Superior temporal gyrus (tissue), 1 donor: ENCODE results near the gene PTF1A.

Experiments used
- DNase-seq: peaks from one replicate; pipeline ENCODE4 v3.0.0-alpha.2; 2016; ENCODE audit errors: extremely low spot score

PTF1A gene, protein sequence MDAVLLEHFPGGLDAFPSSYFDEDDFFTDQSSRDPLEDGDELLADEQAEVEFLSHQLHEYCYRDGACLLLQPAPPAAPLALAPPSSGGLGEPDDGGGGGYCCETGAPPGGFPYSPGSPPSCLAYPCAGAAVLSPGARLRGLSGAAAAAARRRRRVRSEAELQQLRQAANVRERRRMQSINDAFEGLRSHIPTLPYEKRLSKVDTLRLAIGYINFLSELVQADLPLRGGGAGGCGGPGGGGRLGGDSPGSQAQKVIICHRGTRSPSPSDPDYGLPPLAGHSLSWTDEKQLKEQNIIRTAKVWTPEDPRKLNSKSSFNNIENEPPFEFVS

DNA sequence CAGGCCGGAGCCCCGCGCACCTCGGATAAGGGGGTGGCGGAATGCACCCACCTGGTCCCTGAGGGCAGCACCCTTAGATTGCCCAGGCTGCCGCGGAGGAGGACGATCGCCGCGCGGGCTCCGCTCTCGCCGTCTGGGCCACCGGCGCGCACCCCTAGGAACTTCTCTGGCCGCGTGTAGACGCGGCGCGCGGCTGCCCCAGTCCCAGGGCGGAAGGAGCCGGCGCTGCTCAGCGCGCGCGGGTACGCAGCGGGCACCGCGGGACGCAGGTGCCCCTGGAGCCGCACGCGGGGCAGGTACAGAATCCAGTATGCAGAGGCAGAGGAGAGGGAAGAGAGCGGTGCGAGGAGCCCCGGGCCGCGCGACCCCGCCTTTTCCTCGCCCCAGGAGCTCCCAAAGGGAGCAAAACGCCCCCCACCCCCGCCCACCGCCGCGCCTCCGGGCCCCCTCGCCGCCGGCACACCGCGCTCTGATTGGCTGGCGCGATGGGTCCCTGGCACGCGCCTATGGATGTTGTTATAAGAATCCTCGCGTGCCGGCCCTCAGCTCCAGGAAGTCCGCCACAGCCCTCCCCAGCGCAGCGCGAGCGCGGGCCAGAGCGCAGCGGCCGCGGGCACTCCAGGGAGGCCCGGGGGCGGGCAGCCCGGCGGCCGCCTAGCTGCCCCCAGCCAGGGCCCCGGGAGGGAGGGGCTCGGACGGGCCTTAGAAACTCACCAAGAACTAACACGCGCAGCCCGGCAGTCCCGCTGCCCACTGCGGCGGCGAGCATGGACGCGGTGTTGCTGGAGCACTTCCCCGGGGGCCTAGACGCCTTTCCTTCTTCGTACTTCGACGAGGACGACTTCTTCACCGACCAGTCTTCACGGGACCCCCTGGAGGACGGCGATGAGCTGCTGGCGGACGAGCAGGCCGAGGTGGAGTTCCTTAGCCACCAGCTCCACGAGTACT, at the start of gene PTF1A:
Gene PTF1A (plus strand): TSS at position 549 of the 948 bp plus-strand sequence. CDS start 219 bp downstream, at position 768.
- no peak for DNase-seq

DNA sequence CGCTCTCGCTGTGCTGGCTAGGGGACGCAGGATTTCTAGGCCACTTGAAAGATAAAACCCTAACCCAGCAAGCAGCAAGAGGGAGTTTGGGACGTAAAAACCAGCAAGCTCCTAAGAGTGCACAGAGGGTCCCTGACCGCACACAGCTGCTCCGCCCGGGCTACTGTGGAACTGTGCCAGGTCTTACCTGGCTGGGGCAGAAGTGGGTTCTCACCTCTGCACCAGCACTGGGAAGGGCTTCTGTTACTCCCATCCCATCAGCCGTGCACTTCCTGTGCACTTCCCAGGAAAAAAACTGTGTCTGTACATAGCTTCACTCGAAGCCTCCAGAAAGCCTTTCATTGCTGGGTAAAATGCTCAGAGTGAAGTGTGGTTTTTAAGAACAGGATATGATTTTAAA, 45.9 kb upstream of the PTF1A start:
- no peak for DNase-seq

DNA sequence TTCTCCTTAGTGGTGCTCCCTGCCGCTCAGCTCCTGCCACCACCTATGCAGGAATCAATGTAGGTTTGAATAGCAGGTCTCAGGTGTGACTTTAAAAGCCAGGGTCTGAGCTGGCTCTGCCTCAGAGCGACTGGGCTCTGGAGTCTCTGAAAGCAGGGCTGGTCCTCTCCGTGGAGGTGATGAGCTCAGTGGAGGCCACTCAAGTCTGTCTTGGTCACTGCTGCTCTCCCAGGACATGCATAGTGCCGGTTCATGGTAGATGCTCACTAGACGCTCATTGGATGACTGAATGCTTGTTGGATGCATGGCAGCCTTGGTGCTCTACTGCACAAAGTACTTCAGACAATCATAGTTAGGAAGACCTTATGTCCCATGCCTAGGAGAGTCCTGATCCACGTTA, 45.1 kb upstream of the PTF1A start:
- DNase-seq: no peak

DNA sequence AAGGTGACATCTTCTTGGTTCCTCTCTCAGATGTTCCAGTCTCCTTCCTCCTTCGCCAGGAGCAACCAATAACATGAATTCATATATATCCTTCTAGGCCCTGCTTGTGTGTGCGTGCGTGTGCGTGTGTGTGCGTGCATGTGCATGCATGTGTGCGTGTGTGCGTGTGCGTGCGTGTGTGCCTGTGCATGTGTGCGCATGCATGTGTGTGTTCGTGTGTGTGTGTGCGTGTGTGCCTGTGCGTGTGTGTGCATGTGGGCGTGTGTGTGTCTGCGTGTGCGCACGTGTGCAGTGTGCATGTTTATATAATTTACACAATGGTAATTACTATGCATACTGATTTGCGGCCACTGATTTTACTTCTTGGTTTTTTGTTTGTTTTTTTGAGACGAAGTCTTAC, 43.9 kb upstream of the PTF1A start:
- no peak for DNase-seq

DNA sequence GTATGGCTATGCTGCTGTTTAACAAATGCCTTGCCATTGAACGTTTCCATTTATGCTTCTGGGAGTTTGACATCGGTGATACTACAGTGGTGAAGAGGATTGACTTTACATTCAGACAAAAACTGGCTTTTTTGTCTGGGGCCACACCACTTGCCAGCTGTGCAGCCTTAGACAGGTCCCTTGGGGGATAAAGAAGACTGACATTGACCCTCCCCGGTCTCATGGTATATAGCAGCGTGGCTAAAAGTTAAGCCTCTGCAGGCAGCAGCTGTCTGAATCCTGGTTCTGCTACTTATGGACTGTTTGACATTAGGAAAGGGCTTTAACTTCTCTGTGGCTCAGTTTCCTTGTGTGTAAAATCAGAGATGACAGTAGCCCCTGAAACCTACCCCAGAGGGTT, 42.0 kb upstream of the PTF1A start:
- DNase-seq: no peak

DNA sequence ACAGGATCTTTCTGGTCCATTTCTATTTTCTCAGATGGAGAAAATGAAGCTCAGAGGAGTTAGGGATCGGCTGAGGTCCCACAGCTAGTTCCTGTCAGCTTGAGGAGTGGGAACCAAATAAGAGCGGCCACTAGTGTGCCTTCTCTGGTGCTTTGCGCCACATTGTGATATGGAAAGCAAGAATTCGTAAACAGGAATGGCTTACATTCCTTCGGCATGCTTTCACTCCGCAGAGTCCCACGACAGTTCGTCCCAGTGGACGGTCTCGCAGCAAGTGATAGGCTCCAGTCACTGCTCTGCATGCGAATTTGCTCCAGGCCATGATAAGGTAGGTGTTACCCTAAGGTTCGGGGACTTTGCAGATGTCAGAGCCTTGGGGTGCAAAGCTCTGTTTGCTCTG, 41.5 kb upstream of the PTF1A start:
- no peak for DNase-seq

DNA sequence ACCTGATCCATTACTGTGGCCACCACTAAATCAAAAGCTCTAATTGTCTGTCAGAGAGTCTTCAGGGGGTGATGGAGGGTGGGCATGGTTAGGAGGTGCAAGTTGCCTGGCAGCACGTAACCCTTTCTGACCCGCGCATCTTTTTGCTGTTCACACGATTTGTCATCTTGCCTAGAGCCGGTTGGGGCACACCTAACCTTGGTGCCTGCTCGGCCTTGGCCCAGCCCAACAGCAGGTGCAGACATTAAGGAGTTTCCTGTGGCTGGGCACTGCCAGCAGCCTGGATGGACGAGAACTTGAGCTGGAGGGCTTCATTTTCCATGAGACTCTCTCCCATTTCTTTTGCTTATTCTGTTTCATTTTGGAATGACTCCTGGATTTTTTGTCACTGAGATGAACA, 41.0 kb upstream of the PTF1A start:
- no peak for DNase-seq

DNA sequence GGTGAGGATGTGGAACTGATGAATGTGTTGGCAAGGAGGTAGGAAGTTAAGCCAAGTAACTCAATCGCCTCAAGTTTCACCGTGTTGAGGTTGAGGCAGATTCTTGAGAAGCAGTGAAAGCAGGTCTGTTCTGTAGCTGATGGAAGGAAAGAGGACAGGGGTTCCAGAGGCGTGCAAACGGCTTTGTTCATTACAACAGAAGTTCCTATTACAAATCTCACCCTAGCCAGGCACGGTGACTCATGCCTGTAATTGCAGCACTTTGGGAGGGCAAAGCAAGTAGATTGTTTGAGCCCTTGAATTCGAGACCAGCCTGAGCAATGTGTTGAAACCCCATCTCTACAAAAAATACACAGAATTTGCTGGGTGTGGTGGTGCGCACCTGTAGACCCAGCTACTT, 36.9 kb upstream of the PTF1A start:
- DNase-seq: no peak

DNA sequence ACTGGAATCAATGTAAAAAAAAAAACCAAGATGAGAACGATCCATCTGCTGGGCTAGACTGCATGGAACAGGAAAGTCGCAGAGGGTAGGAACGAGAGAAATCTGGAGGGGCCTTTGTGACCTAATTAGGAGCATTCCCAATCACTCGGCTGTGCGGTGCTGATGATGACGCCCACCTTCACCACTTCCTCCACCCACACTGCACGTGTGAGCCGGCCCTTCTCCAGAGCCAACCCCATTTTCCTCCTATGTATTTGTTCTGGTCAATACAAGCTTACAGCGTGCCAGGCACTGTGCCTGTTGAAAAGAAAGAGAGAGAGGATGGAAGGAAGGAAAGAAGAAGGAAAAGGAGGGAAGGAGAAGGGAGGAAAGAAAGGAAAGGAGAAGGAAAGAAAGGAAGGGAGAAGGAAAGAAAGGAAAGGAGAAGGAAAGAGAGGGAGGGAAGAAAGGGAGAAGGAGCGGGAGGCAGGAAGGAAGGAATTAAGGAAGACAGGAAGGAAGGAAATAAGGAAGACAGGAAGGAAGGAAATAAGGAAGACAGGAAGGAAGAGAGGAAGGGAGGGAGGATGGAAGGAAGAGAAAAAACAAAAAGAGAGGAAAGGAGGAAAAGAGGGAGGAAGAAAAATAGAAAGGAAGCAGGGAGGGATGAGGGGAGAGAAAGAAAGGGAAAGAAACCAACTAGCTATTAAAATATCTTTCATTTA, 35.5 kb upstream of the PTF1A start:
- DNase-seq: no peak

DNA sequence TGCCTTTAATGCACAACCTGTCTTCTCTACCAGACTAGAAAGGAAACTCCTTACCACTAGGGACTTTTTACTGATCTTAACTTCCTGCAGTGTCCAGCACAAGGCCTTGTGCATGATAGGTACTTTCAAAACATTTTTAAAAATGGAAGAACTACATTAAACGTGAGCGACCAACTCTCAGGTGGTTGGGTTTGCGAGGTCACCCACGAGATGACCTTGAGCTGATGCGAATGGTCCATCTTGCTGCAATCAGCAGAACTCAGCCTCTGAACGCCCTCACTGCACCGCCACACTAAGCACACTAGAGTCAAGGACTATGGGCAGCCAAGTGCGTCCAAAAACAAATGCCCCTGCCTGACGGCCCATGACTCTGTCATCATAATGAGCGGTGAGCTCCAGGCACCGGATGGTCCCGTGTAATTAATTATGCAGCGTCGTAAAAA, 34.9 kb upstream of the PTF1A start:
- DNase-seq: no peak

DNA sequence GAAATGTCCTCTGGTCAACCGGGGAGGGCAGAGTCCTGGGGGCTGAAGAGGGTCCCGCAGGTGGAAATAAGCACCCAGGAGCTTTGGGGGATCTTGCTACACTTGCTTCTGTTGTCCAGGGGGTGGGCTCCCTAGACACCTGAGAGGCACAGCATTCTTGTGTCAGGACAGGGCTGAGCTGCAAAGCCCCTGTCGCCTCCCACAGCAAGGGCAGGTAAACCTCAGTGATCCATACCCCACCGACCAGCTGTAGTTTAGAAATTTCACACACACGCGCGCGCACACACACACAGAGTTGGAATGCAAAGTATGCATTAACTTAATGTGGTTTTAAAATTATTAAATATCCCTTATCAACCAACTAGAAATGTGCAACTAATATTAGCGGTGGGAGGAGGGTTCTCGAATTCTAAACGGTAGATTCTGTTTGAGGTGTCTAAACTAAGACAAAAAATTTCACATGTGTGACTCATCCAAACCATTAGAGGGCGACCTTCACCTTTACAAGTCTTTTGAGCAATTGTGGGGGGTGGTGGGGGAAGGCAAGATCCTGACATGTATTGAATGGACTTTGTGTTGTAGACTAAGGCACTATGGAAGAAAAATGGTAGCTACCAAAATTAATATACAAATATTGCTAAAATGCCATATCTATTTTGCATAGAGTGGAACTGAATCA, 34.3 kb upstream of the PTF1A start:
- DNase-seq: peak; percentile 71

DNA sequence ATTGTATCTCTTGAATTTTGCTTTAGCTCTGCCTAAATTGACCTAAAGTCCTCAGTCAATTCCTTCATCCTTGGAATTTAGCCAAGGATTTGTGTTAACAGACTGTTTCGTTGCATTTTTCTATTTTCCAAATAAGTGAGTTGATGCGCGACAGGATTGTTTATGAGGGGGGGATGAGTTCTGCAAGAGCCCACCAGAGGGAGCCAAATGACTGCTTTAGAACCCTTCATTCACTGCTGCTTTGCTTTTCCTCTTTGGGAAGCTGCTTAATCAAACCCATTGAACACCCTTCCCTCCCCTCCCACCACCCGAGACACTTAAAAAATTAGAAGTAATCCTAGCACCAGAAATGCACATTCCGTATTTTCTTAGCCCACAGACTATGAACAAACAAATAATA, 33.7 kb upstream of the PTF1A start:
- DNase-seq: peak; percentile 91

DNA sequence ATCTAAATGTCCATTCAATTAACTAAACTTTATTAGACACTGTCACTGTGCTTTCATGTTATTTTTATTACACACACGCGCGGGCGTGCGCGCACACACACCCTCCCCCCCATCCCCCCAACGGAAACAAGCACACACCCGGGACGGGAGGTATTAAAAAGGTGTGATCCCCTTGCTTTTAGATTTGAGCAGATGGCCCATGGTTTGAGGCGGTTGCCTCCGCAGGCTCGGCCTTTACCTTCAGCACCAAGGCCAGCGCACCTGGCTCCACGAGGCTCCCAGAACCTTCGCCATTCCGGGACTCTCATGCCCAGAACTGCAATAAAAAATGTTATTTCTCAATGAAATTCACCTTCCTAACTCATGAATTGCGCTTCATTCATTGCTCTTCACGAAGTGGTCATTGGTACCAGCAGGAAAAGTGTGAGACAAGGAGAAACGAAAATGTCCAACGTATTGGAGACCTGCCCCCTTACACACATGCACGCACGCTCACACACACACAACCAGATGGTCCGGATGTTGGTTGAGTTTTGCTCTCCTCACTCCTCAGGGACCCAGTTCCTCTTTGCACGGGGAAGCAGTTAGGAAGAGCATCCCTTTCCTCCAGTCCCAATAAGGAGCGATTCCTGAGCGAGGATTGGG, 20.8 kb upstream of the PTF1A start:
- no peak for DNase-seq

DNA sequence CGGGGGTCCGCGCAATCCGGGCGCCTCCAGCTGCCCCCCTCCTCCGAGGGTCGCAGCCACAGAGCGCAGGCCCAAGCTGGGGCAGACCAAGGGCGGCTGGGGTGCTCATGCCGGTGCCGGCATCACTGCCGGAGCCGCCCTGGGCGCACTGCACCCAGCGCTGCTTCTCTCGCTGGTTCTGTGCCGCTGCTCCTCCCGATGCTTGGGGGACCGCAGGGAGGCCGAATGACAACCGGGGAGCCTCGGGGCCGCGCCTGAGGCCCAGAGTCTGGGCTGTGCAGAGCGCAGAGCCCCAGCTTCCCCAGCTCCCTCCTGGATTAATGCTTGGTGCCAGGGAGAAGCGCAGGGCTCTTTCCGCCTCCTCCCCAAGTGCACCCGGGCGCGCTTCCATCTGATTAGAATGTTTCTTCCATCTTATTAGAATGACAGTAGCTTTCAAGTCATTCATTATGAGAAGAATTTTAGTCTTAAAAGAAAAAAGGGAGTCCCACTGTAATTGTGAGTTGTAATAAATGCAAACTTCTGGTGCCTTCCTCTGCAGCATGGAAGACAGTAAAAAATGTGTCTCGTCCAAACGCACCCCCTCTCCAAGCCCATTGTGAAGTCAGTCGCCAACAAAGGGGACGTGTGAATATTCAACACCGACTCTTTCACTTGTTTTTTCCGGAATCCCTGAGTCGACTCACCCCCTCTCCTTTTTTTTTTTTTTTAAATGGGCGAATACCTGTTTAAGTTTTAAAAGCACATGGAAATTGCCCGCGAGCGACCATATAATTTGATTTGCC, 19.5 kb upstream of the PTF1A start:
- peak; percentile 20 for DNase-seq

DNA sequence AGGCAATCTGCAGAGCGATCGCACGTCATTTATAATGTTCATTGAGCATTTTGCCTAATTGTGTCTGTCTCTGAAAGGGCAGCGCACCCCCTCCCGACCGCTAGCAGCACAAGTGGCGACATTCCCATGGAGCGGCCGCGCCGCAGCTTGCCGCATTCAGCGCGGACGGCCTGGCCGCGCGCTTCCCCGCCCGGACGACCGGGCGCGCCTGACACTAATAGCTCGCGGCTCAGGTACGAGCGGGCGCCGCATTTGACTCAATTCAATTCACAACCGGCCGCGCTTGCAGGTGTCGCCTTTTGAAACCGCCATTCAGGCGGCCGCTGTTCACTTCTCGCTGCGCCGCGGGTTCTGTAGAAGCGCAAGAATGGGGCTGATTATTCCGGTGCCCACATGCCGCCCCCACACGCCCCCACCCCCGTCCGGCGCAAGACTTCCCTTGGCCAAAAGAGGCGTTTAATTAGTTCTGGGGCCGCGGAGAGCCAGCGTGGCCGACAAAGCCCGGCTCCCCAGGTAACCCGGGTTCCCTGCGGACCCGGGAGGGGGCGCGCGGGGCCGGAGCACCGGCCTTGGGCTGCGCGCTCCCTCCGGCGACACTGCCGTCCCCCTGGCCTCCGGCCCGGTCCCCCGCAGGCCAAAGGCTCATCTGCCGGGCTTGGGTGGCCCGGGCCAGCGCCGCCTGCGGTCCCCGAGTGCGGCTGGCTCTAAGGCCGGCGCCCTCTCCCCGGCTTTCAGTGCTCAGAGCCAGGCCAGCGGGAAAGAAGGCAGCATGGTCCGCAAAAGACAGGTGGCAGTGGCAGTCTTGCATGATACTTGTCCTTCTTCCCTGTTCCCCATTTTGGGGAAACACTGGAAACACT, 18.7 kb upstream of the PTF1A start:
- peak; percentile 22 for DNase-seq

DNA sequence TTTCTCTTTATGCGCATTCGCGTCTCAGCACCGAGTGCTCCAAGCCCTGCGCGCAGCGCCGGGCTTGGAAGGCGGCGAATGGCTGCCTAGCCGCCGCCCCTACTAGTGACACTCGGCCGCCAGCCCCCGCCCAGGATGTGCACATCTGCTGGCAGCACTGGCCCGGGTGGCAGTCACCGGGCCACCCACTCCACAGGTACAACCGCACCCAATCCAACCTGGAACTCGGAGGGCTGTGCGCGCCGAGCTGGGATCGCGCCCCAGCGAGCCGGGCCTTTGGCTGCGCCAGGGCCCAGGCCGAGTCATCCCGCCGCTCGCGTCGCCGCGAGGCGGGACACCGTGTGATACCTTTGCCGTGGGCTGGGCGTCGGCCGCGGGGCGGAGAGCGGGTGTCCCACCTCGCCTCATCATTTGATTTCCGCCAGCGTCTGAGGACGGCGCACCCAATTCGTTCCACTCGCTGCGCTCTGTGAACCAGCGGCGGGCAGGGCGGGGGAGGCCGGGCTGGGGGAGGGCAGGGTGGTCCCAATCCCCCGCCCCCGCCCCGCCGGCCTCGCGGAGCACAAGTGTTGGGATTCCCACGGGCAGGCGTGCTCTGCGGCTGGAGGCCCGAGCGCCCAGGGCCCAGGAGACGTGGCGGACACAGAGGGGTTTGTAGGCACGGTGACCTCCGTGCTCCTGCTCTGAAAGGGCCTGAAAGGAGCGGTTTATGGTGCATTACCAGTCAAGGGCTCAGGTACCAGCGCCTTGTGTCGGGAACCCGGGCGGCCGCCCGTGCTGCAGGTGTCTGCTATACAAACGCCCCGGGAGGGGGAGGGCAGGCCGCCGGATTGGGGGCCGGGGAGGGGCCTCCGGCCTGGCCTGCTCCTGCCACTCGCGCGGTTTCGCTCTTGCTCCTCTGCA, 17.8 kb upstream of the PTF1A start:
- peak; percentile 32 for DNase-seq

DNA sequence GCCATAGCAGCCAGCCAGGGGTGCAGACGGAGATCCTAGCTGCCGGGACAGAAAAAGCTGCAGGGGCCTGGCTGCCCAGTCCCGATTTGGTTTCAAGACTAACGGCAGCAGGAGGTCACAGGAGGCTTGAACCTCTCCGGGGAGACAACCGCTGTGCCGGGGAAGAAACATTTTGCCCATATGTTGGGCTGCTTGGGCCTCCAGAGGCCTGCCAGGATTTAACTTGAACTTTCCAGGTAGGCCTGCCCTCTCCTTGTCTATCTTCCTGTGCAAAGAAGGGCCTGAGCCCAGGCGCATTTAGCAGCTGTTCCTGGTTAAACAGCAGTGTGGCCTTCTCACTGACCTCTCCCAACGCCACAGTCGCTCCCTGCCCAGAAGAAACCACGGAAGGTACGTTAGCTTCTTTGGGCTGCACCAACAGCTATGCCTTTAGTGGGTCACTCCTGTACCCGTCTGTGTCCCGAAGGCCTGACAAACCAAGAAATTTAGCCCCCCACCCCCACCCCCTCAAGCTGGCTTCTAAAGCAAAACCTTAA, 17.1 kb upstream of the PTF1A start:
- no peak for DNase-seq

DNA sequence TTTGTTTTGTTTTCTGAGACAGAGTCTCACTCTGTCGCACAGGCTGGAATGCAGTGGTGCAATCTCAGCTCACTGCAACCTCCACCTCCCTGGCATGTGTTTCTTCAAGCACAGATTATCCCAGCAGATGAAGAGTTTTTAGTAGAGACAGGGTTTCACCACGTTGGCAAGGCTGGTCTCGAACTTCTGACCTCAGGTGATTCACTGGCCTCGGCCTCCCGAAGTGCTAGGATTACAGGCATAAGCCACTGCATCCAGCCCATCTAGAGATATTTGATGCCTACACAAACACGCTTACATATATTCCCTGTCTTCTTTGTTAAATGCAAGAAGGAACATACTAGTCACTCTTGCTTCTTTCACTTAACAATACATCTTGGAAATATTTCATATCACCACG, 5.9 kb upstream of the PTF1A start:
- no peak for DNase-seq
